ENCODE data around the gene FAIM2. TPM values are rescaled to one million over a fixed set of nuclear protein-coding genes. Genes with fewer than 3 reads are reported as not detected.

Gene FAIM2
- total and polyA plus RNA-seq, 2 donors (not counting 3 experiments of a cell fraction or from before 2014, with no cell fraction given), result 0.01 TPM; not detected in 1

DNA sequence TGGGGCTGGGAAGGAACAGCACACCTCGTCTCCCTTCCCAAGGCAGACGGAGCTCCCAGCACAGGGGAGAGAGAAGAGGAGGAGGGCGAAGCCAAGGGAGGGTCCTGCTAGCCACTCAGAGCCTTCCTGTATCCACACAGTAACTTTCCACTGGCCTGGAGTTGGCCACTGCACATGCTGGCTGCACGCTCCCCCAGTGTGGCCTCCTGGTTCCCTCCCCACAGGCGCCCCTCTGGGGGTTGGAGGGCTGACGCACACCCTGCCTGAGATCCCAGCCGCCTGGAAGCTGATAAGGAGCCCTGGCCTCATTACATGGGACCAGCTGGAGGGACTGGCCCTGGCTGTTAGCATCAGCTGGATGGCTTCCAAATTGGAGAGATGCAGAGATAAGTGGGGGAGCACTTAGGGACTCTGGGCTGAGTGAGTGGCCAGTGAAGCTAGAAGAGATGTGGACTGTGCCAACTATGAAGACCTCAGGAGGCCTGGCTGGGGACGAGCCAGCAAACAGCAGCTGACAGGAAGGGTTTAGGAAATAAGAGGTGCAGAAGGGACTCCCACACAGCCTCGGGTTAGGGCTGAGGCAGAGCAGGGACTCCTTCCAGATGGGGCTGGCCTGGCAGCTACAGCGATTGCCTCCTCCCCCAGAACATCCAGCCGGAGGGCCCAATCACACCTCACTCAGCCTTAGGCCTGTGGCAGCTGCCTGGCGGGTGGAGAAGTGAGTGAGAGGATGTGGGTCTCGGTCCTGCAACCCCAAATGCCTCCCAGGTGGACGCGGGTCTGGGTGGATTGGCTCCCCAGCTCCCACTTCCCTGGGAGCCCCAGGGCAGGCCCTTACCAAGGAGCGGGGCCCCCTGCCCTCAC is 34.5 kb downstream of the FAIM2 start:
- dilution Hi-C loops (cut with MboI; ENCODE audit: extremely low pct_ligation_motif_present, low sequenced_read_pairs), result no loop called here
- H3K9ac ChIP-seq (replicated peaks; ENCODE audit: extremely low read depth, insufficient read depth, low read length), result no peak overlapping the region
- DNase-seq (ENCODE audit: low read depth, low spot score) (peak; percentile 100), FAIRE-seq (peak; percentile 96)
- intact Hi-C loops (cut with micrococcal nuclease), result loop anchor here (1.0 to 5.0 kb wide), 4 partner anchors 51 to 168 kb away; no protein-coding TSS in a partner anchor
- H3K4me2 ChIP-seq (ENCODE audit: insufficient read depth, low read length), result no peak overlapping the region
- H3K27ac ChIP-seq (ENCODE audit: insufficient read depth, low read depth, low read length), result no peak overlapping the region
- no peak overlapping the region for H2AFZ ChIP-seq (ENCODE audit: low read depth, low read length)
- H3K79me2 ChIP-seq (ENCODE audit: control insufficient read depth, insufficient read depth, low read length), result no peaks in the 10 kb centered on the region
- H4K20me1 ChIP-seq (replicated peaks; ENCODE audit: control insufficient read depth, extremely low read depth, insufficient read depth, low read length), result no peaks in the 10 kb centered on the region
- H3K9me1 ChIP-seq (replicated peaks; ENCODE audit: control insufficient read depth, extremely low read depth, insufficient read depth, low read length), result no peaks in the 10 kb centered on the region
- no peaks in the 10 kb centered on the region for H3K9me3 ChIP-seq (replicated peaks; ENCODE audit: control insufficient read depth, insufficient read depth, low read length)
- ChIA-PET CTCF (interaction anchor here (0.8 to 7.9 kb wide), 27 partner anchors 25 to 201 kb away, joined by 3 to 183 read pairs (median 6); partner anchors contain the start of genes AQP5, AQP6, NCKAP5L and RACGAP1), POLR2A (interaction anchor here (0.5 to 1.4 kb wide), 8 partner anchors 39 to 216 kb away, joined by 3 to 11 read pairs (median 4); partner anchors contain the start of gene SMARCD1)
- no peaks in the 10 kb centered on the region for H3K36me3 ChIP-seq (ENCODE audit: control insufficient read depth in 2 of 2, extremely low read depth in 1 of 2, insufficient read depth in 2 of 2, low read length in 2 of 2)
- H3K4me1 ChIP-seq (ENCODE audit: control insufficient read depth, extremely low read depth, insufficient read depth, low read length), result peaks cover 20% of the 10 kb centered on the region
- no TSS peak for BruUV-seq (replicated peaks)
- TF ChIP-seq POLR2A (IDR thresholded peaks at IDR 0.05; ENCODE audit: low read depth, low read length), result peak; percentile 67
- TF ChIP-seq POLR2AphosphoS5 (IDR thresholded peaks at IDR 0.05; ENCODE audit: insufficient read depth, low read depth, low read length), result peak; percentile 83
- TF ChIP-seq GATA2 (IDR thresholded peaks at IDR 0.05; ENCODE audit: insufficient read depth, insufficient read length, low read depth, low read length), result peak; percentile 100
- peak; percentile 48 for TF ChIP-seq MAX (IDR thresholded peaks at IDR 0.05; ENCODE audit: insufficient read depth, insufficient read length)
- TF ChIP-seq, protein P1, sequence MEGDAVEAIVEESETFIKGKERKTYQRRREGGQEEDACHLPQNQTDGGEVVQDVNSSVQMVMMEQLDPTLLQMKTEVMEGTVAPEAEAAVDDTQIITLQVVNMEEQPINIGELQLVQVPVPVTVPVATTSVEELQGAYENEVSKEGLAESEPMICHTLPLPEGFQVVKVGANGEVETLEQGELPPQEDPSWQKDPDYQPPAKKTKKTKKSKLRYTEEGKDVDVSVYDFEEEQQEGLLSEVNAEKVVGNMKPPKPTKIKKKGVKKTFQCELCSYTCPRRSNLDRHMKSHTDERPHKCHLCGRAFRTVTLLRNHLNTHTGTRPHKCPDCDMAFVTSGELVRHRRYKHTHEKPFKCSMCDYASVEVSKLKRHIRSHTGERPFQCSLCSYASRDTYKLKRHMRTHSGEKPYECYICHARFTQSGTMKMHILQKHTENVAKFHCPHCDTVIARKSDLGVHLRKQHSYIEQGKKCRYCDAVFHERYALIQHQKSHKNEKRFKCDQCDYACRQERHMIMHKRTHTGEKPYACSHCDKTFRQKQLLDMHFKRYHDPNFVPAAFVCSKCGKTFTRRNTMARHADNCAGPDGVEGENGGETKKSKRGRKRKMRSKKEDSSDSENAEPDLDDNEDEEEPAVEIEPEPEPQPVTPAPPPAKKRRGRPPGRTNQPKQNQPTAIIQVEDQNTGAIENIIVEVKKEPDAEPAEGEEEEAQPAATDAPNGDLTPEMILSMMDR (IDR thresholded peaks at IDR 0.05; ENCODE audit: extremely low read depth in 1 of 2, insufficient read depth in 1 of 2, low read depth in 1 of 2, low read length in 2 of 2), result no peak
- no peak for TF ChIP-seq EZH2 (IDR thresholded peaks at IDR 0.05; ENCODE audit: borderline replicate concordance, low read depth, low read length, severe bottlenecking)
- peak; percentile 70 for TF ChIP-seq FOS (IDR thresholded peaks at IDR 0.05; ENCODE audit: borderline replicate concordance, insufficient read depth, low read length)
- TF ChIP-seq JUN (IDR thresholded peaks at IDR 0.05; ENCODE audit: borderline replicate concordance, insufficient read depth, insufficient read length, low read depth), result peak; percentile 39
- peaks cover 0 to 8% of the 10 kb centered on the region in 2 experiments for H3K27me3 ChIP-seq (ENCODE audit: control insufficient read depth in 2 of 2, insufficient read depth in 2 of 2, low read length in 2 of 2)
- no peak overlapping the region for H3K4me3 ChIP-seq (replicated peaks in 1 of 3; ENCODE audit: insufficient read depth in 1 of 3, low read depth in 1 of 3, low read length in 3 of 3)
